ENCODE measurements around the gene CRY1. TPM values are rescaled to one million over a fixed set of nuclear protein-coding genes. Genes with fewer than 3 reads are reported as not detected.

The CRY1 gene
- total RNA-seq, 1 experiment from 2014 or later = 23.1 TPM

DNA sequence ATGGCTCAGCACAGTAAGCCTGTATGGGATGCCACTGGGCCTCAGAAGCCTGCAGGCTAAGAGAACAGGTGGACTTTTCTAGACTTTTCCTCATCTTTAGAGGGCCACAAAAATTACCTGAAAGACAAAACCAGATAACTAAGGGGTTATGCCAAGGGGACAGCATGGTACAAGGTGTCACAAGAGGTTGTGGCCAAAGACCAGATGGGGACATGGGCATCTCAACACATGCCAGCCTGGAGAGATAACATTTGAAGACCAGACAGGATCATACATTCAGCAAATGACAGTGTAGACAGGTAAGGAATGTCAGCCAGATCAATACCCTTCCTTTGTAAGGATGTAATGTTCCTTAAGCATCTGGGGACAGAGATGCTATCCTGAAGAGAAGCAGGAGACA, 8.9 kb upstream of the CRY1 start:
- TF ChIP-seq SMAD4 (CRISPR knock-in tag; IDR thresholded peaks at IDR 0.05) = no peak
- no peak for TF ChIP-seq TP53 (CRISPR knock-in tag; IDR thresholded peaks at IDR 0.05)
- TF ChIP-seq ETV6 (CRISPR knock-in tag; IDR thresholded peaks at IDR 0.05) = no peak
- no peak for TF ChIP-seq ZNF671 (CRISPR knock-in tag; IDR thresholded peaks at IDR 0.05)
- TF ChIP-seq, protein P1, sequence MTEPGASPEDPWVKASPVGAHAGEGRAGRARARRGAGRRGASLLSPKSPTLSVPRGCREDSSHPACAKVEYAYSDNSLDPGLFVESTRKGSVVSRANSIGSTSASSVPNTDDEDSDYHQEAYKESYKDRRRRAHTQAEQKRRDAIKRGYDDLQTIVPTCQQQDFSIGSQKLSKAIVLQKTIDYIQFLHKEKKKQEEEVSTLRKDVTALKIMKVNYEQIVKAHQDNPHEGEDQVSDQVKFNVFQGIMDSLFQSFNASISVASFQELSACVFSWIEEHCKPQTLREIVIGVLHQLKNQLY (CRISPR knock-in tag; IDR thresholded peaks at IDR 0.05) = no peak
- H3K36me3 Mint-ChIP-seq = peaks cover 1% of the 10 kb centered on the region
- ChIA-PET CTCF (no interaction called here), POLR2A (no interaction called here)
- no peak overlapping the region for H3K27ac Mint-ChIP-seq
- no peak overlapping the region for H3K4me3 Mint-ChIP-seq
- peaks cover 21% of the 10 kb centered on the region for H3K4me1 Mint-ChIP-seq
- no peak for ATAC-seq
- H3K9me3 Mint-ChIP-seq = peaks cover 6% of the 10 kb centered on the region
- H3K27me3 Mint-ChIP-seq (ENCODE audit: low read depth) = peaks cover 7% of the 10 kb centered on the region
- no peak for DNase-seq (ENCODE audit: low spot score)

DNA sequence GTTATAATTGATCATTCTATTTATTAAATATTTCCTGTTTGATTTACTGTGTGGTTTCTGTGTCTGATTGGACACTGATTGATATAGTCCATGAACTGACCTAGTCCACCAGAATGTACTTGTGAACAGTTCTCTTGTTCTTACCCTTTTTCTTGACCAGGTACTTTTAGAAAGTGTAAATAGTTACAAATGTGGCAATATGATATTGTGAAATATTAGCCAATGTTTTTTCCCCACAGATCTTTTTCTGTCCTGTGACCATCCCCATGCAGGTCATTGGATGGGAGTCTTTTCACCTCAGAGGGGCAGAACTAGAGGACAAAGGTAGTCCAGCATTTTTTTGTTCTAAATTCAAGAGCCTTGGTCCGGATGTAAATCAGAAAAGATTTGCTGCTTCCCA, 8.3 kb upstream of the CRY1 start:
- no peak overlapping the region for H3K27ac Mint-ChIP-seq
- CTCF ChIA-PET = no interaction called here
- peaks cover 21% of the 10 kb centered on the region for H3K4me1 Mint-ChIP-seq
- DNase-seq (ENCODE audit: low spot score) = no peak
- H3K4me3 Mint-ChIP-seq = no peak overlapping the region
- peaks cover 12% of the 10 kb centered on the region for H3K9me3 Mint-ChIP-seq
- no peak for ATAC-seq
- H3K36me3 Mint-ChIP-seq = peaks cover 7% of the 10 kb centered on the region
- POLR2A ChIA-PET = no interaction called here
- H3K27me3 Mint-ChIP-seq (ENCODE audit: low read depth) = peaks cover 9% of the 10 kb centered on the region
- TF ChIP-seq PRDM15 (CRISPR knock-in tag; IDR thresholded peaks at IDR 0.05) = no peak
- no peak for TF ChIP-seq PRRX2 (CRISPR knock-in tag; IDR thresholded peaks at IDR 0.05)
- TF ChIP-seq CREB1 (CRISPR knock-in tag; IDR thresholded peaks at IDR 0.05) = no peak
- TF ChIP-seq ZNF219 (CRISPR knock-in tag; IDR thresholded peaks at IDR 0.05; ENCODE audit: borderline replicate concordance) = no peak
- TF ChIP-seq GABPB1 (CRISPR knock-in tag; IDR thresholded peaks at IDR 0.05) = no peak
- no peak for TF ChIP-seq EMX1 (CRISPR knock-in tag; IDR thresholded peaks at IDR 0.05)
- TF ChIP-seq, protein P2, sequence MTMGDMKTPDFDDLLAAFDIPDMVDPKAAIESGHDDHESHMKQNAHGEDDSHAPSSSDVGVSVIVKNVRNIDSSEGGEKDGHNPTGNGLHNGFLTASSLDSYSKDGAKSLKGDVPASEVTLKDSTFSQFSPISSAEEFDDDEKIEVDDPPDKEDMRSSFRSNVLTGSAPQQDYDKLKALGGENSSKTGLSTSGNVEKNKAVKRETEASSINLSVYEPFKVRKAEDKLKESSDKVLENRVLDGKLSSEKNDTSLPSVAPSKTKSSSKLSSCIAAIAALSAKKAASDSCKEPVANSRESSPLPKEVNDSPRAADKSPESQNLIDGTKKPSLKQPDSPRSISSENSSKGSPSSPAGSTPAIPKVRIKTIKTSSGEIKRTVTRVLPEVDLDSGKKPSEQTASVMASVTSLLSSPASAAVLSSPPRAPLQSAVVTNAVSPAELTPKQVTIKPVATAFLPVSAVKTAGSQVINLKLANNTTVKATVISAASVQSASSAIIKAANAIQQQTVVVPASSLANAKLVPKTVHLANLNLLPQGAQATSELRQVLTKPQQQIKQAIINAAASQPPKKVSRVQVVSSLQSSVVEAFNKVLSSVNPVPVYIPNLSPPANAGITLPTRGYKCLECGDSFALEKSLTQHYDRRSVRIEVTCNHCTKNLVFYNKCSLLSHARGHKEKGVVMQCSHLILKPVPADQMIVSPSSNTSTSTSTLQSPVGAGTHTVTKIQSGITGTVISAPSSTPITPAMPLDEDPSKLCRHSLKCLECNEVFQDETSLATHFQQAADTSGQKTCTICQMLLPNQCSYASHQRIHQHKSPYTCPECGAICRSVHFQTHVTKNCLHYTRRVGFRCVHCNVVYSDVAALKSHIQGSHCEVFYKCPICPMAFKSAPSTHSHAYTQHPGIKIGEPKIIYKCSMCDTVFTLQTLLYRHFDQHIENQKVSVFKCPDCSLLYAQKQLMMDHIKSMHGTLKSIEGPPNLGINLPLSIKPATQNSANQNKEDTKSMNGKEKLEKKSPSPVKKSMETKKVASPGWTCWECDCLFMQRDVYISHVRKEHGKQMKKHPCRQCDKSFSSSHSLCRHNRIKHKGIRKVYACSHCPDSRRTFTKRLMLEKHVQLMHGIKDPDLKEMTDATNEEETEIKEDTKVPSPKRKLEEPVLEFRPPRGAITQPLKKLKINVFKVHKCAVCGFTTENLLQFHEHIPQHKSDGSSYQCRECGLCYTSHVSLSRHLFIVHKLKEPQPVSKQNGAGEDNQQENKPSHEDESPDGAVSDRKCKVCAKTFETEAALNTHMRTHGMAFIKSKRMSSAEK (CRISPR knock-in tag; IDR thresholded peaks at IDR 0.05; ENCODE audit: borderline replicate concordance) = no peak
- TF ChIP-seq ZNF138 (CRISPR knock-in tag; conservative IDR thresholded peaks at IDR 0.05) = no peak
- TF ChIP-seq, protein P3, sequence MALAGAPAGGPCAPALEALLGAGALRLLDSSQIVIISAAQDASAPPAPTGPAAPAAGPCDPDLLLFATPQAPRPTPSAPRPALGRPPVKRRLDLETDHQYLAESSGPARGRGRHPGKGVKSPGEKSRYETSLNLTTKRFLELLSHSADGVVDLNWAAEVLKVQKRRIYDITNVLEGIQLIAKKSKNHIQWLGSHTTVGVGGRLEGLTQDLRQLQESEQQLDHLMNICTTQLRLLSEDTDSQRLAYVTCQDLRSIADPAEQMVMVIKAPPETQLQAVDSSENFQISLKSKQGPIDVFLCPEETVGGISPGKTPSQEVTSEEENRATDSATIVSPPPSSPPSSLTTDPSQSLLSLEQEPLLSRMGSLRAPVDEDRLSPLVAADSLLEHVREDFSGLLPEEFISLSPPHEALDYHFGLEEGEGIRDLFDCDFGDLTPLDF (CRISPR knock-in tag; IDR thresholded peaks at IDR 0.05) = no peak
- TF ChIP-seq NFATC4 (CRISPR knock-in tag; IDR thresholded peaks at IDR 0.05) = no peak
- TF ChIP-seq ZNF263 (CRISPR knock-in tag; IDR thresholded peaks at IDR 0.05; ENCODE audit: low read depth) = no peak
- no peak for TF ChIP-seq ATF1 (CRISPR knock-in tag; IDR thresholded peaks at IDR 0.05)
- no peak for TF ChIP-seq JUN (CRISPR knock-in tag; IDR thresholded peaks at IDR 0.05)
- TF ChIP-seq, protein P4, sequence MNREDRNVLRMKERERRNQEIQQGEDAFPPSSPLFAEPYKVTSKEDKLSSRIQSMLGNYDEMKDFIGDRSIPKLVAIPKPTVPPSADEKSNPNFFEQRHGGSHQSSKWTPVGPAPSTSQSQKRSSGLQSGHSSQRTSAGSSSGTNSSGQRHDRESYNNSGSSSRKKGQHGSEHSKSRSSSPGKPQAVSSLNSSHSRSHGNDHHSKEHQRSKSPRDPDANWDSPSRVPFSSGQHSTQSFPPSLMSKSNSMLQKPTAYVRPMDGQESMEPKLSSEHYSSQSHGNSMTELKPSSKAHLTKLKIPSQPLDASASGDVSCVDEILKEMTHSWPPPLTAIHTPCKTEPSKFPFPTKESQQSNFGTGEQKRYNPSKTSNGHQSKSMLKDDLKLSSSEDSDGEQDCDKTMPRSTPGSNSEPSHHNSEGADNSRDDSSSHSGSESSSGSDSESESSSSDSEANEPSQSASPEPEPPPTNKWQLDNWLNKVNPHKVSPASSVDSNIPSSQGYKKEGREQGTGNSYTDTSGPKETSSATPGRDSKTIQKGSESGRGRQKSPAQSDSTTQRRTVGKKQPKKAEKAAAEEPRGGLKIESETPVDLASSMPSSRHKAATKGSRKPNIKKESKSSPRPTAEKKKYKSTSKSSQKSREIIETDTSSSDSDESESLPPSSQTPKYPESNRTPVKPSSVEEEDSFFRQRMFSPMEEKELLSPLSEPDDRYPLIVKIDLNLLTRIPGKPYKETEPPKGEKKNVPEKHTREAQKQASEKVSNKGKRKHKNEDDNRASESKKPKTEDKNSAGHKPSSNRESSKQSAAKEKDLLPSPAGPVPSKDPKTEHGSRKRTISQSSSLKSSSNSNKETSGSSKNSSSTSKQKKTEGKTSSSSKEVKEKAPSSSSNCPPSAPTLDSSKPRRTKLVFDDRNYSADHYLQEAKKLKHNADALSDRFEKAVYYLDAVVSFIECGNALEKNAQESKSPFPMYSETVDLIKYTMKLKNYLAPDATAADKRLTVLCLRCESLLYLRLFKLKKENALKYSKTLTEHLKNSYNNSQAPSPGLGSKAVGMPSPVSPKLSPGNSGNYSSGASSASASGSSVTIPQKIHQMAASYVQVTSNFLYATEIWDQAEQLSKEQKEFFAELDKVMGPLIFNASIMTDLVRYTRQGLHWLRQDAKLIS (CRISPR knock-in tag; IDR thresholded peaks at IDR 0.05; ENCODE audit: borderline replicate concordance) = no peak
- no peak for TF ChIP-seq HMGXB4 (CRISPR knock-in tag; IDR thresholded peaks at IDR 0.05)
- no peak for TF ChIP-seq RORB (CRISPR knock-in tag; IDR thresholded peaks at IDR 0.05)

Measured in WTC11 (cell line).